GM23248 (cell line): Measurements from ENCODE around the gene ZNF32. TPM values are rescaled to one million over a fixed set of nuclear protein-coding genes. Genes with fewer than 3 reads are reported as not detected.
A peak's percentile ranks its signal among the peaks of the same experiment; 100 is the strongest.

ENCODE experiments used
- DNase-seq: peaks from one replicate; pipeline ENCODE4 v3.0.0-alpha.2; 2015
- H2AFZ ChIP-seq: fragments of 200-600 bp; sonication (generic); 2 replicates; pipeline ENCODE4 v1.6.1; 2016; ENCODE audit warnings: antibody characterized with exemption
- H3F3A ChIP-seq: fragments of 200-600 bp; sonication (generic); 2 replicates; pipeline ENCODE4 v1.6.1; 2016; ENCODE audit warnings: mild to moderate bottlenecking, antibody characterized with exemption, mixed run types; ENCODE audit not compliant: insufficient read depth
- H3K27ac ChIP-seq: fragments of 200-600 bp; sonication (generic); 2 replicates; pipeline ENCODE4 v1.5.1; 2016; ENCODE audit warnings: mild to moderate bottlenecking
- H3K27me3 ChIP-seq: fragments of 200-600 bp; sonication (generic); replicated peaks from 2 replicates; pipeline ENCODE4 v1.6.1; 2016; ENCODE audit warnings: mild to moderate bottlenecking; ENCODE audit not compliant: insufficient read depth
- H3K36me3 ChIP-seq: fragments of 200-600 bp; sonication (generic); 2 replicates; pipeline ENCODE4 v1.6.1; 2016; ENCODE audit warnings: low read depth, mild to moderate bottlenecking
- H3K4me1 ChIP-seq: fragments of 200-600 bp; sonication (generic); 2 replicates; pipeline ENCODE4 v1.6.1; 2016; ENCODE audit warnings: mild to moderate bottlenecking; ENCODE audit not compliant: insufficient read depth
- H3K4me2 ChIP-seq: fragments of 200-600 bp; sonication (generic); one replicate; pipeline ENCODE4 v1.6.1; 2016; ENCODE audit warnings: mild to moderate bottlenecking; ENCODE audit not compliant: unreplicated experiment
- H3K4me3 ChIP-seq: fragments of 200-600 bp; sonication (generic); 2 replicates; pipeline ENCODE4 v1.5.1; 2016; ENCODE audit warnings: mild to moderate bottlenecking
- H3K79me2 ChIP-seq: fragments of 200-600 bp; sonication (generic); 2 replicates; pipeline ENCODE4 v1.6.1; 2016; ENCODE audit warnings: mild to moderate bottlenecking; ENCODE audit not compliant: insufficient read depth
- H3K9ac ChIP-seq: fragments of 200-600 bp; sonication (generic); 2 replicates; pipeline ENCODE4 v1.6.1; 2016; ENCODE audit warnings: mild to moderate bottlenecking
- H3K9me2 ChIP-seq: fragments of 200-600 bp; sonication (generic); 2 replicates; pipeline ENCODE4 v1.6.1; 2016; ENCODE audit warnings: mixed run types, mild to moderate bottlenecking, moderate library complexity; ENCODE audit not compliant: insufficient read depth
- H3K9me3 ChIP-seq: fragments of 200-600 bp; sonication (generic); one replicate; pipeline ENCODE4 v1.6.1; 2017; ENCODE audit warnings: low read depth
- H4K20me1 ChIP-seq: fragments of 200-600 bp; sonication (generic); 2 replicates; pipeline ENCODE4 v1.6.0; 2016; ENCODE audit not compliant: insufficient read depth
- EZH2 ChIP-seq: fragments of 200-600 bp; sonication (generic); IDR thresholded peaks from 2 replicates; pipeline ENCODE4 v1.6.1; 2018; ENCODE audit warnings: antibody characterized with exemption, mild to moderate bottlenecking; ENCODE audit not compliant: insufficient read depth, poor library complexity, severe bottlenecking
- EZH2phosphoT487 ChIP-seq: fragments of 200-600 bp; sonication (generic); IDR thresholded peaks from 2 replicates; pipeline ENCODE4 v1.6.1; 2018; ENCODE audit warnings: antibody characterized with exemption, moderate library complexity, mild to moderate bottlenecking, low read depth; ENCODE audit not compliant: insufficient read depth
- WGBS, 2 experiments: methylation state at CpG; one replicate each; pipeline ENCODE4 v1.1.6; 2015 to 2017; ENCODE audit warnings: low lambda C conversion rate in 2 of 2, low coverage in 1 of 2; ENCODE audit errors: missing lambda C conversion rate in 2 of 2; 5-methylcytosine and 5-hydroxymethylcytosine counted together
- in situ Hi-C: fragments of 300-500 bp; cut with MboI; formaldehyde crosslinking; loops from 2 replicates; pipeline ENCODE4 v1.15.0; 2020
- polyA plus RNA-seq: library from polyadenylated mRNA; unstranded; fragments of >200 nt; fragmentation: Nextera tagmentation; extraction: Ambion mirVana; gene quantifications from 2 replicates; pipeline ENCODE4 v1.2.1, GENCODE V29; 2016
- total RNA-seq: library from RNA; depleted of rRNA; stranded (reverse); fragments of >200 nt; shearing (Covaris generic); gene quantifications from 2 replicates; pipeline ENCODE4 v1.2.3, GENCODE V29; 2014

Gene ZNF32
- total and polyA plus RNA-seq, 2 experiments from 2014 or later, result 24.6 to 42.1 TPM

DNA sequence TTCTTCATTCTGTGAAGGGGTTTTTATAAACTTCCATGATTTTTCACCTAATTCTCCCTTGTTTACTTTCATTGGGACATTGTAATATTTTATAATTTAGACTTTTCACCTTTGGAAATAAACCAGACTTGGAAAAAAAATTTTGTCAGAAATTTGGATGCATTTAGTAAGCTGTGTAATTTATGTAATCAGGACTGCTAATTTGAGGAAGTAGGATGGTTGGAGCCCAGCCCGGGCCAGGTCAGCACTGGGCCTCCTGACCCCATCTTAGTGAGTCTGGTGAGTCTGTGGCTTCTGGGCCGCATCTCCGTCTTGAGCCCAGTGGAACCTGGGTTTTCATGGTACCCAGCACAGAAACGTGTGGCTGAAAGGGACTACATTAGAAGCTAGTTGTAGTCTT, 27.6 kb upstream of the ZNF32 start:
- TF ChIP-seq EZH2phosphoT487 (no peak), EZH2 (no peak)
- no peaks in the 10 kb centered on the region for H3K79me2 ChIP-seq
- peaks cover 12% of the 10 kb centered on the region; the same call in 1 of the 2 replicates for H3K4me1 ChIP-seq
- in situ Hi-C loops, result loop anchor here (10.0 kb wide), 1 partner anchor 1188 kb away; no protein-coding TSS in a partner anchor
- H3K4me3 ChIP-seq, result no peak overlapping the region
- no peaks in the 10 kb centered on the region for H3K27me3 ChIP-seq
- no peaks in the 10 kb centered on the region for H3K9me2 ChIP-seq
- no peak overlapping the region for H2AFZ ChIP-seq
- H3F3A ChIP-seq, result no peaks in the 10 kb centered on the region
- H3K4me2 ChIP-seq, result no peak overlapping the region
- H4K20me1 ChIP-seq, result no peaks in the 10 kb centered on the region
- H3K9ac ChIP-seq, result no peak overlapping the region
- H3K36me3 ChIP-seq, result no peaks in the 10 kb centered on the region
- no peaks in the 10 kb centered on the region for H3K9me3 ChIP-seq
- no peak overlapping the region for H3K27ac ChIP-seq
- no peak for DNase-seq
- WGBS, 2 experiments, result 76 to 81% methylated on average over 4 of the region's 4 CpGs

DNA sequence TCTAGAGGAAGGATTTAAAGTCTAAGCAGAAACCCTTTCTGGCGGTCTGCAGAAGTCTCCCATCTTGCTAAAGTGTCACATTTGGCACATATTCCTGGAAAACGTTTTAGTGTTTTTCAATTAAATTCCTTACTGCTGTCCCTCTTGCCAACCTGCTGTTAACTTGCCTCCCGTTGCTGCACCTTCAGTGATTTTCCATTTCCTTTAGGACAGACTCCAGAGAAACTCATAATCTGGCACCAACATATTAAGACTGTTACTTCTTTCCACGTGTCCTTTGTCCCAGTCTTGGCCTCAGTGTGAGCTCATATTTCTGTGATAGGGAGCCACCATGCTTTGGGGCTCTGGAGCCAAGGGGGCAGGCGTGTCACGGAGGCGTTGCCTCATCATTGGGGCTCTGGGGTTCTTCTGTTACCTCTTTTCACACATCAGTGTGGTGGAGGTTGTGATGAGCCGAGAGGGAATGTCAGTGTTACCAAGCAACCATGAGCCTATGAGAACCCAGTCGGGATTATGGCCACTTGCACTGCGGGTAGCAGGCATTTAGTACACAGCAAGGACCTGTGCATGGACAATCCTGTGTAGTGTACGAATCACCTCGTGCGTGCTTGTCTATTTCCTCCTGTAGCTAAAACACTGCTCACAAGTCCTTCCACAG, 26.0 kb upstream of the ZNF32 start:
- H3K9me3 ChIP-seq, result no peaks in the 10 kb centered on the region
- H3K4me1 ChIP-seq, result peaks cover 3% of the 10 kb centered on the region; the same call in 1 of the 2 replicates
- no peaks in the 10 kb centered on the region for H3K79me2 ChIP-seq
- no peak overlapping the region for H3K27ac ChIP-seq
- H3K27me3 ChIP-seq, result no peaks in the 10 kb centered on the region
- no peaks in the 10 kb centered on the region for H4K20me1 ChIP-seq
- 65 to 69% methylated on average over 13 of the region's 13 CpGs for WGBS, 2 experiments
- H3F3A ChIP-seq, result no peaks in the 10 kb centered on the region
- H2AFZ ChIP-seq, result no peak overlapping the region
- H3K9ac ChIP-seq, result no peak overlapping the region
- no peak overlapping the region for H3K4me2 ChIP-seq
- H3K9me2 ChIP-seq, result no peaks in the 10 kb centered on the region
- in situ Hi-C loops, result loop anchor here (5.0 to 25.0 kb wide), 4 partner anchors 708 to 1313 kb away; partner anchors contain the start of gene DEPP1
- H3K4me3 ChIP-seq, result no peak overlapping the region
- TF ChIP-seq EZH2 (no peak), EZH2phosphoT487 (no peak)
- DNase-seq, result no peak
- no peaks in the 10 kb centered on the region for H3K36me3 ChIP-seq

DNA sequence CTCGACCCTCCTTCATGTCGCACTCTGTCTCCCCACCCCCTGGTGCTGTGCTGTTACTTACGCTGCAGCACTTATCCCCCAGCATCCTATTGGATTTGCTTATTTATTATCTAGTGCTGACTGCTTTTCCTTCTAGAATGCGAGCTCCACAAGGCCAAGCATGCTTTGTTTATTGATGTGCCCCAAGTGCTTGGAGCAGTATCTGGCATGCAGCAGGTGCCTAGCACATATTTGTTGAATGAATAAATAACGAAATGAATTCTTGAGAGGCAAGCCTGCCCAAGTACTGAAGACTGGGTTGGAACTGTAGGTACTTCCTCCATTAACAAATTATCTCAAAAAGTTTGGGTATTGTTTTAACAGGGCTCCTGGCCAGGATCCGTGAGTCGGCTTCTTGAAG, 24.8 kb upstream of the ZNF32 start:
- no peaks in the 10 kb centered on the region for H3K9me3 ChIP-seq
- TF ChIP-seq EZH2, result no peak
- TF ChIP-seq EZH2phosphoT487, result no peak
- no peaks in the 10 kb centered on the region for H3K27me3 ChIP-seq
- H3F3A ChIP-seq, result no peaks in the 10 kb centered on the region
- H3K36me3 ChIP-seq, result no peaks in the 10 kb centered on the region
- no peaks in the 10 kb centered on the region for H4K20me1 ChIP-seq
- no peak overlapping the region for H3K4me2 ChIP-seq
- H3K4me3 ChIP-seq, result no peak overlapping the region
- DNase-seq, result no peak
- WGBS, 2 experiments, result 85 to 90% methylated on average over 7 of the region's 7 CpGs
- no peaks in the 10 kb centered on the region for H3K9me2 ChIP-seq
- H3K9ac ChIP-seq, result no peak overlapping the region
- no peak overlapping the region for H3K27ac ChIP-seq
- H3K4me1 ChIP-seq, result peaks cover 3% of the 10 kb centered on the region; the same call in 1 of the 2 replicates
- H2AFZ ChIP-seq, result no peak overlapping the region
- H3K79me2 ChIP-seq, result no peaks in the 10 kb centered on the region
- in situ Hi-C loops, result loop anchor here (5.0 to 25.0 kb wide), 4 partner anchors 709 to 1314 kb away; partner anchors contain the start of gene DEPP1

- Histone ChIP-seq H3K27me3 (no peaks in the 10 kb centered on the region), H3K27ac (no peak overlapping the region), H3K4me2 (no peak overlapping the region), H3K36me3 (no peaks in the 10 kb centered on the region), H3K4me1 (peaks cover 3% of the 10 kb centered on the region; the same call in 1 of the 2 replicates), H3K9me2 (no peaks in the 10 kb centered on the region), H3K79me2 (no peaks in the 10 kb centered on the region), H4K20me1 (no peaks in the 10 kb centered on the region), H3K4me3 (no peak overlapping the region), H2AFZ (0 out of 2 replicates have a peak overlapping the region, but pooled peaks have one; percentile 25), H3K9ac (no peak overlapping the region), H3K9me3 (no peaks in the 10 kb centered on the region), H3F3A (no peaks in the 10 kb centered on the region)
- TF ChIP-seq EZH2, result no peak
- no peak for TF ChIP-seq EZH2phosphoT487
- WGBS, 2 experiments, result 58 to 61% methylated on average over 17 to 18 of the region's 18 CpGs
- DNase-seq, result peak; percentile 74
- in situ Hi-C loops, result loop anchor here (5.0 to 25.0 kb wide), 4 partner anchors 710 to 1315 kb away; partner anchors contain the start of gene DEPP1
These were observed 23.2 kb upstream of the ZNF32 start for GRCh38 chr10:43671659-43672531.
